Panc1 (cell line): ENCODE measurements around the gene DNAJC30. TPM values are rescaled to one million over a fixed set of nuclear protein-coding genes. Genes with fewer than 3 reads are reported as not detected.
A peak's percentile ranks its signal among the peaks of the same experiment; 100 is the strongest.

ENCODE experiments used
- ATAC-seq: fragments of 200-7000 bp; cut with Tn5 transposase; 2 replicates; pipeline ENCODE4 v1.9.1; 2020; ENCODE audit warnings: mild to moderate bottlenecking, moderate library complexity
- BruUV-seq: library from RNA; stranded (reverse); fragments of 400-500 nt; replicated peaks from 2 replicates; lab custom pipeline; 2021; lab: Mats Ljungman, UMichigan
- CTCF ChIA-PET: fragments of 300-600 bp; sonication (Branson Sonifier 250); formaldehyde crosslinking; loops from one replicate; lab custom pipeline; 2022; ENCODE audit warnings: antibody characterized with exemption; lab: Charles Lee
- POLR2A ChIA-PET: fragments of 300-600 bp; sonication (Branson Sonifier 250); formaldehyde crosslinking; loops from one replicate; lab custom pipeline; 2022; ENCODE audit warnings: antibody characterized with exemption; lab: Charles Lee
- DNase-seq: peaks from one replicate; pipeline ENCODE4 v3.0.0-alpha.2; 2010; ENCODE audit warnings: low read depth, low spot score
- H3K27ac ChIP-seq: 2 replicates; pipeline ENCODE4 v1.5.1; 2011; ENCODE audit warnings: mild to moderate bottlenecking, low read length, inconsistent platforms
- H3K27me3 ChIP-seq: fragments of 200-500 bp; sonication (Bioruptor generic); 2 replicates; pipeline ENCODE4 v1.6.0; 2014; ENCODE audit warnings: low read length, inconsistent platforms; ENCODE audit not compliant: control insufficient read depth, insufficient read depth
- H3K36me3 ChIP-seq: fragments of 200-500 bp; sonication (Bioruptor generic); 2 replicates; pipeline ENCODE4 v1.5.1; 2014; ENCODE audit warnings: inconsistent platforms, mild to moderate bottlenecking, low read length, moderate library complexity; ENCODE audit not compliant: control insufficient read depth, insufficient read depth
- H3K4me1 ChIP-seq: 2 replicates; pipeline ENCODE4 v1.5.1; 2011; ENCODE audit warnings: inconsistent platforms, mild to moderate bottlenecking, low read length, moderate library complexity; ENCODE audit not compliant: control insufficient read depth, insufficient read depth
- H3K4me3 ChIP-seq, 2 experiments: 2 replicates each; pipeline ENCODE4 v1.5.1; 2011 to 2012; ENCODE audit warnings: low read depth in 2 of 2, low read length in 2 of 2, mild to moderate bottlenecking in 2 of 2, inconsistent platforms in 1 of 2, moderate library complexity in 1 of 2
- H3K9me3 ChIP-seq: fragments of 200-500 bp; sonication (Bioruptor generic); 2 replicates; pipeline ENCODE4 v1.5.1; 2014; ENCODE audit warnings: low read depth, mild to moderate bottlenecking, inconsistent platforms, low read length, moderate library complexity; ENCODE audit not compliant: control insufficient read depth, insufficient read depth
- CTCF ChIP-seq: fragments of 450-650 bp; IDR thresholded peaks from 2 replicates; pipeline ENCODE4 v1.5.1; 2017; ENCODE audit warnings: mild to moderate bottlenecking
- REST ChIP-seq, 2 experiments: IDR thresholded peaks; 2 replicates each; pipeline ENCODE4 v1.6.1; 2011 to 2012; ENCODE audit warnings: low read depth in 2 of 2, control low read depth in 1 of 2, low read length in 1 of 2, mild to moderate bottlenecking in 1 of 2, moderate library complexity in 1 of 2; ENCODE audit not compliant: insufficient read depth in 1 of 2
- SIN3A ChIP-seq: IDR thresholded peaks from 2 replicates; pipeline ENCODE4 v1.6.1; 2012; ENCODE audit warnings: low read depth, mild to moderate bottlenecking, low read length, moderate library complexity, borderline replicate concordance; ENCODE audit not compliant: insufficient read depth
- TCF7L2 ChIP-seq: IDR thresholded peaks from 2 replicates; pipeline ENCODE4 v1.6.1; 2011; ENCODE audit warnings: mild to moderate bottlenecking, low read depth, low read length, inconsistent platforms
- in situ Hi-C: cut with HindIII; loops from 2 replicates; pipeline ENCODE4 v1.10.0; 2016; ENCODE audit warnings: low sequenced_read_pairs, low pct_unique_long_range_greater_than_20kb
- intact Hi-C: fragments of 100-400 bp; cut with micrococcal nuclease; formaldehyde crosslinking; loops from one replicate; pipeline ENCODE4 v1.10.0; 2022; ENCODE audit not compliant: unreplicated experiment
- total RNA-seq: library from RNA; stranded (reverse); gene quantifications from one replicate; pipeline ENCODE4 v1.2.1, GENCODE V29; 2021; ENCODE audit not compliant: unreplicated experiment

DNAJC30 gene
- total RNA-seq, 1 experiment from 2014 or later, result 11.1 TPM

- peaks cover 8% of the 10 kb centered on the region for H3K4me1 ChIP-seq
- ChIA-PET POLR2A (no interaction called here), CTCF (interaction anchor here (0.6 to 1.1 kb wide), 4 partner anchors 56 to 86 kb away, joined by 3 to 6 read pairs (median 4); no protein-coding TSS in a partner anchor)
- peak overlapping the region; percentile 45 to 73 for H3K4me3 ChIP-seq
- peak overlapping the region; percentile 58; the same call in 1 of the 2 replicates for H3K27ac ChIP-seq
- DNase-seq (no peak), ATAC-seq (no peak)
- intact Hi-C loops (loop anchor here (5.0 kb wide), 1 partner anchor 62 kb away; no protein-coding TSS in a partner anchor), in situ Hi-C loops (no loop called here)
- TF ChIP-seq CTCF (no peak), TCF7L2 (no peak)
- H3K27me3 ChIP-seq, result no peaks in the 10 kb centered on the region
- no TSS peak for BruUV-seq
- no peaks in the 10 kb centered on the region for H3K36me3 ChIP-seq
- H3K9me3 ChIP-seq, result no peaks in the 10 kb centered on the region
Measured at GRCh38 chr7:73668886-73669230, 14.4 kb downstream of the DNAJC30 start.

GRCh38 chr7:73668103-73668885 is 15.0 kb downstream of the DNAJC30 start:
- H3K27me3 ChIP-seq, result no peaks in the 10 kb centered on the region
- no peak for TF ChIP-seq SIN3A
- TF ChIP-seq REST (IDR thresholded peaks at IDR 0.05; ENCODE audit: insufficient read depth in 1 of 2, low read depth in 2 of 2, low read length in 1 of 2), result no peak
- TF ChIP-seq CTCF, result no peak
- no peaks in the 10 kb centered on the region for H3K9me3 ChIP-seq
- ChIA-PET POLR2A (no interaction called here), CTCF (interaction anchor here (0.5 to 1.0 kb wide), 5 partner anchors 22 to 85 kb away, joined by 3 to 6 read pairs (median 4); no protein-coding TSS in a partner anchor)
- peak overlapping the region; percentile 45 to 73 for H3K4me3 ChIP-seq
- peak; percentile 30; the same call in 1 of the 2 replicates for ATAC-seq
- peak overlapping the region; percentile 58; the same call in 1 of the 2 replicates for H3K27ac ChIP-seq
- intact Hi-C loops, result loop anchor here (5.0 kb wide), 1 partner anchor 61 kb away; no protein-coding TSS in a partner anchor
- H3K4me1 ChIP-seq, result peaks cover 8% of the 10 kb centered on the region
- DNase-seq, result no peak
- no peaks in the 10 kb centered on the region for H3K36me3 ChIP-seq
- in situ Hi-C loops, result no loop called here
- BruUV-seq, result no TSS peak
